Ovary (tissue), 3 donors: ENCODE results near the gene KAZALD1.

Source experiments
- CTCF ChIP-seq, 3 donors: fragments of 450-650 bp in 2 of 3; fragments of 200-600 bp in 1 of 3; IDR thresholded peaks; one replicate each; pipeline versions ENCODE4 v1.5.1 to v1.8.0; 2016 to 2022; ENCODE audit warnings: antibody characterized with exemption in 3 of 3, mild to moderate bottlenecking in 1 of 3
- EP300 ChIP-seq: sonication (generic); formaldehyde crosslinking; IDR thresholded peaks from one replicate; pipeline ENCODE4 v1.6.1; 2017; ENCODE audit warnings: antibody characterized with exemption
- POLR2A ChIP-seq: fragments of 450-650 bp; IDR thresholded peaks from one replicate; pipeline ENCODE4 v1.6.1; 2017; ENCODE audit warnings: antibody characterized with exemption, mild to moderate bottlenecking, moderate library complexity
- donor health status: DM: no; HTN: no; CAD: no.

DNA sequence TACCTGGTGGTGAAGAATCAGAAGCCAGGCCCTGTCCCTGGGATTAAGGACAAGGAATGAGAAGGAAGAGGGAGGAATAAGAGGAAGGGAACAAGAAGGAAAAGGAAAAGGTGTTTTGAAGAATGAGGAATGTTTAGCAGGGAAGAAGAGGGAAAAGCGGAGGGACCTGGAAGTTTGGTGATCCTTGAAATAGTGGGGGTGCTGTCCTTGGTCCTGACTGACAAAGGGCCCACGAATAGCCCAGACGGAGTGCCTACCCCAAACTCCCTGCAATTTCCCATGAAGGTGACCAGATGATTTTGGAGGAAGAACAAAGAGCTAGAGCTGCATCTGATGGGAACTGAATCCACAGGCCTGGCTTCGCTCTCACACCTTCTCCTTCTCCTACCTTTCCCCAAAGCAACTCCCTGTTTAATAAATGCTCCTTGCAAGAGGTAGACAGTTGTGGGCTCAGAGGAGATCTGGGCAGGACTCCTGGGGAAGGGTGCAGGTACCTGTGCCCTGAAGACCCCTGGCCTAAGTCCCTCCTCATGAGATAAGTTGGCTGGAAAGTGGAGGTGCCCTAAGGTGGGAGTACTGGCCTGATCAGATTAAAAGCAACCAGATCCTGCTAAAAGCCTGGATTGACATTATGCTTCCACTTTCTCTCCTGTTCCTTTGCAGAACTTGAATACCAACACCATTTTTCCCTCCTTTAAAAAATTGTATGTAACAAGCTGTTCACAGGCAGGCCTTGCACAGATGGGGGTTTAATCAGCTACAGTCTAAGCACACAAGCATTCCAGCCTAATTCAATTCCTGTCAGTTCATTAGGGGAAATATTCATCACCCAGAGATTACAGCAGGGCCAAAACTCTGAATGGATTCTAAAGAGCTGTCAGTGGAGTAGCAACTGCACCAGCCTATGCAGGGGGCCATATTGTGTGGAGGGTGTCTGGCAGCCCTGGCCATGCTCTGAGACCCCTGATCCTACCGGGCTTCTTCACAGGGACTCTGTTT is 19.4 kb downstream of the KAZALD1 start:
- no peak for TF ChIP-seq POLR2A
- no peak for TF ChIP-seq CTCF (IDR thresholded peaks at IDR 0.05)
- no peak for TF ChIP-seq EP300
